CD4-positive, alpha-beta T cell treated with Interleukin-10 for 1 hour (primary cell): ENCODE measurements around the gene SCRT2.

Experiments
- DNase-seq: peaks from one replicate; pipeline ENCODE4 v3.0.0-alpha.2; 2020

Gene SCRT2

DNA sequence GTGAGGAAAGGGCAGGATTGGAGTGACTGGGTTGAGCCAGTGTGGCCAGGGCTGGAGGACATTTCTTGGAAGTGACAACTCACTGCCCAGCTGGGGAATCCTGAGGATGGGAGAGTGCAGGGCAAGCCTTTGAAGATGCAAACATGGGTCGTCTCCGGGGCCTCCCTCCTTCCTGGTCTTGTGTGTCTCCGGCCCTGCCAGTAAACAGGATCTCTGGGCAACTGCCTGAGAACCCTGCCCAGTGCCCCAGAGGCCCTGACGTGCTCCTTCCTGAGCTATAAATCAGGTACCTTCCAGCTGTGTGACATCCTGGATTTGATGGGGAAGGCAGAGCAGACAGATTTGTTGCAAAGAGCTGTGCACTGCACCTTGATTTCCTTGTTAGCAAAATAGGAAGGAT, 52.6 kb downstream of the SCRT2 start:
- DNase-seq, result no peak

DNA sequence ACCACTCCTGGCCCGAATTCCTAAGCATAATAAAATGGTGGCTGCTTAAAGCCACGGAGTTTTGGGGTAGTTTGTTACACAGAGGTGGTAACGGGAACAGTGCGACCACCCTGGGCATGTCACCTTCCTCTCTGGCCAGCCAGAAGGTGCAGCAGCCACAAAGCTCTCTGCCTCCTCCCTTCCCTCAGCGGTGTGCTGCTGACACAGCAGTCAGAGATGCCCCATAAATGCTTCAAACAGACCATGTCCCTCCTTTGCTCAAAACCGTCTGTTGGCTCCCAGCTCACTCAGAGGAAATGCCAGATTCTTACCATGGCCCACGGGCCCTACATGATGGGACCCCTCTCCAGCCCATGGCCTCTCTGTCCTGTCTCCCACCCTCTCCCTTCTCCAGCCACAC, 53.4 kb downstream of the SCRT2 start:
- no peak for DNase-seq

DNA sequence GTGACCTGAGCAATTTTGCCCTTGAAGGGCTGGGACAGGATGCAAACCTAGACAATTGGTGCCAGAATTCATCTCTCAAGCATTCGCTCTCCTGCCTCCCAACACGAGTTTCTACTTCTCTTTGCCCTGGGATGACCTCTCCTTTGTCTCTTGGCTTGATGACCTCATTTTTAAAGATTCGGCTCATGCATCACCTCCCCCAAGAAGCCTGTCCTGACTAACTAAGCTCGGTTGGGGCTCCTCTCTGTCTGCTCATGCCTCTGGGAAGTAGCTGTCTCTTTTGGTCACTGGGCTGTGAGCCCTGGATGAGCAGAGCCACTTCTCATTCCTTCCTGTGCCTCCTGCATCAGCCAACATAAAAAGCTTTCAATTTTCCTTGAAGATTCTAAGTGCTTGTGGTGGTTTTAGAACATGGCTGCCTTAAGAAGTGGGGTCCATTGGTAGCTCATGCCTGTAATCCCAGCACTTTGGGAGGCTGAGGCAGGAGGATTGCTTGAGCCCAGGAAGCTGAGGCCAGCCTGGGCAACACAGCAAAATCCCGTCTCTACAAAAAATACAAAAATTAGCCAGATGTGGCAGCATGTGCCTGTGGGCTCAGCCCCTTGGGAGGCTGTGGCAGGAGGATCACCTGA, 54.4 kb downstream of the SCRT2 start:
- no peak for DNase-seq

DNA sequence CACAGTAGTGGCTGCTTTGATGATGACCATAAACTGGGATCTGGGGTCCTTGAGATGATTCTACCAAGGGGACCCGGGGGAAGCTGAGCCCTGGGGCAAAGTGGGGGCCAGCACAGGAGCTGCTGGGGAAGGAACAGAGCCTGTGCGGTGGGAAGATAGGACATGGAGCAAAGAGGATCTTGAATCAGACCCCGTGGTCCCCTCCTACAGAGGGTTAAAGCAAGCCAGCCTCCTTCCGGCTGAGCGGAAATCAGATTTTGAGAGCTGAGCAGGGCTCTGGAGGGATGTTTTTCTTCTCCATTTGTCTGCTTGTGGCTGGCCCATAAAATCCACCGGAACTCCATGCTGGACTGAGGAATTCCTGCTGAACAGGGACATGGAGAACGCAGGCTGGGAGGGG, 55.4 kb downstream of the SCRT2 start:
- DNase-seq, result no peak

DNA sequence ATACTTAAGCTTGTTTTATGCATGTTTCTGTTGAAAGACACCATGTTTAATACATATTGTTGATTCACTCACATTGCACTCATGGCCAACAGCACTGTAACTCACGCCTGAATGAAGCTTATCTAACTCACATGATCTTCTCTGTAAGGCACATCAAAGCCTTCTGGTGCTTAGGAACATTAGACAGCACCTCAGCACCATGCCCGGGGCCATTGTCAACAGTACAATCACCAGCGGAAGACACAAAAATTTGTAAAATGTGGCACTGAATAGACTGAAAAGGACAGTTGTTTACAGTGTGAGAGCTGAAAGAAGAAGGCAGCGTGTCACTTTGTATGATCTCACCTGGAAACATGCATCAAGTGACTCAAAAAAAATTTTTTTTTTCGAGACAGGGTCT, 56.6 kb downstream of the SCRT2 start:
- DNase-seq, result no peak

DNA sequence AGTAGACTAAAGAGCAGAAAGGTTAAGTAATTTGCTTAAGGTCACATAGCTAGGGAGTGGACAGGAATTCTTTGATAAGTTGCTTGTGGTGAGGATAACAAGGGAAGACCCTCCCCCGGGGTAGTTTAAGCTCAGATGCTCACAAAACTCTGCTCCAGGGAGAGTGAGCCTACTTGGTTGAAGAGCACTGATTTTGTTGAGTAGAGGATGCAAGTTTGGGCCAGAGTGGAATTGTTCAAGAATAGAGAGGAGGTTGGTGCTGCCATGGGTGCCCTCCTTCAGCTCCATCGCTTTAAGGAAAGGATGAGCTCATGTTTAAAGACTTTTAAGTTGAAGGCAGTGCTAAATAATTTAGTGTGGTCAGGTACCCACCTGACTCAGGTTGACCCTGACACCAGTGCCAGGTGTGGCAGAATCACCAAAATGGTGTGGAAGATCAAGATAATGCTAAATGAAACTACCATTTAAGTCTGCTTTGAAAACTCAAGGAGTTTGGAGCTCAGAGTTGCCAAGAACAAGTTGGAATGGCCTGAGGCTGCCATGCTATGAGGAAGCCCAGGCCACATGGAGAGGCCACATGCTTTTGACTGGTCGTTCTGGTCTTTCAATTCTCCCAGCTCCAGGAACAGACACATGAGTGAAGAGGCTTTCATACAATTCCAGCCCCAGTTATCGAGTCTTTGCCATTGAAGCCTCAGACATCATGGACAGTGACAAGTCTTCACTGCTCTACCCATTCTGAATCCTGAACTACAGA, 57.5 kb downstream of the SCRT2 start:
- DNase-seq, result no peak

DNA sequence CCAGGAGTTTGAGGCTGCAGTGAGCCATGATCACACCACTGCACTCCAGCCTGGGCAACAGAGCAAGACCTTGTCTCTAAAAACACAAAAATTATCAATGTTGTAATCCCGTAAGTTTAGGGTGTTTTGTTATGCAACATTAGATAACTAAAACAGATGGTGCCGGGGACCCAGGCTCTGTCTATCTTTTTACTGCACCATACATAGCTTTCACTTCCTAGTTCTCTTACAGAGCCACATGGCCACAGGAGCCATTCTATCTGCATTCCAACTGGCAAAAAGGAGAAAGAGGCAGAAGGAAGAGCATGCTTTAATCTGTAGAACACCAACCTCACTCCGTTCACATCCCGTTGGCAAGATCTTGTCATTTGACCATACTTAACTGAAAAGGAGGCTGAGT, 60.1 kb downstream of the SCRT2 start:
- no peak for DNase-seq

DNA sequence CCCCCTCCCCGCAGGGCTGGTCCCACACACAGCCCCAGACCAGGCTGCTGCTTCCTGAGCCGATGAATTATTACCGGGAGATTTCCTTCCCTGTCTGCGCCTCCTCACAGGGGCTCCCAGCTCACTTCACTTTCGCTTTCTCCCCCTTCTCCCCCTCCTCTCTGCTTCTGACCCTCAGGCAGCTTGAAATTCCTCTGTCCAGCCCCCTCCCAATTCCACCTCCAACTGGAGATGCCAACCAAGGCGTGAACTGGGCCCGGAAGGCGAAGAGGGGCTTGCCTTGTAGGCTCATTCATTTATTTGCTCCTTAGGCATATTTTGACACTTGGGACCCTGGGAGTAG, 63.8 kb downstream of the SCRT2 start:
- DNase-seq, result no peak
